ENCODE data around the gene TRIM46. TPM values are rescaled to one million over a fixed set of nuclear protein-coding genes. Genes with fewer than 3 reads are reported as not detected.

Gene TRIM46
- total RNA-seq, 1 experiment from 2014 or later = 18.4 TPM

Other genes with a start within 250 kb of the TRIM46 start
- gene PMVK, start 237.1 kb upstream of the TRIM46 start, total RNA-seq (2021) = 26.3 and 30.2 TPM in 2 replicates
- 21.6 and 22.5 TPM in 2 replicates for gene PBXIP1, start 217.8 kb upstream of the TRIM46 start, total RNA-seq (2021)
- 38.7 and 39.5 TPM in 2 replicates for gene PYGO2, start 212.1 kb upstream of the TRIM46 start, total RNA-seq (2021)
- 168 and 173 TPM in 2 replicates for gene SHC1, start 203.1 kb upstream of the TRIM46 start, total RNA-seq (2021)
- 279 and 283 TPM in 2 replicates for gene CKS1B, start 199.2 kb upstream of the TRIM46 start, total RNA-seq (2021)
- 97.0 and 102 TPM in 2 replicates for gene FLAD1, start 190.5 kb upstream of the TRIM46 start, total RNA-seq (2021)
- gene LENEP, start 180.3 kb upstream of the TRIM46 start, total RNA-seq (2021) = 1.4 and 2.8 TPM in 2 replicates
- 33.5 and 38.3 TPM in 2 replicates for gene ZBTB7B, start 171.0 kb upstream of the TRIM46 start, total RNA-seq (2021)
- gene DCST2, start 140.1 kb upstream of the TRIM46 start, total RNA-seq (2021) = 0.35 and 0.44 TPM in 2 replicates
- gene DCST1, start 140.0 kb upstream of the TRIM46 start, total RNA-seq (2021) = not detected in 2 replicates
- gene ADAM15, start 122.5 kb upstream of the TRIM46 start, total RNA-seq (2021) = 29.6 and 30.6 TPM in 2 replicates
- gene EFNA4, start 110.1 kb upstream of the TRIM46 start, total RNA-seq (2021) = 11.7 and 11.8 TPM in 2 replicates
- gene EFNA3, start 95.0 kb upstream of the TRIM46 start, total RNA-seq (2021) = 3.9 and 4.6 TPM in 2 replicates
- gene EFNA1, start 46.0 kb upstream of the TRIM46 start, total RNA-seq (2021) = 1.4 and 1.9 TPM in 2 replicates
- gene SLC50A1, start 38.0 kb upstream of the TRIM46 start, total RNA-seq (2021) = 24.9 and 26.0 TPM in 2 replicates
- 47.4 and 48.5 TPM in 2 replicates for gene DPM3, start 33.3 kb upstream of the TRIM46 start, total RNA-seq (2021)
- 149 and 152 TPM in 2 replicates for gene KRTCAP2, start 545 bp upstream of the TRIM46 start, total RNA-seq (2021)
- gene THBS3, start 34.0 kb downstream of the TRIM46 start, total RNA-seq (2021) = 5.0 and 5.9 TPM in 2 replicates
- gene MTX1, start 34.8 kb downstream of the TRIM46 start, total RNA-seq (2021) = 43.6 and 45.0 TPM in 2 replicates
- gene ENTREP3, start 81.6 kb downstream of the TRIM46 start, total RNA-seq (2021) = 40.8 and 41.0 TPM in 2 replicates
- 52.5 and 54.0 TPM in 2 replicates for gene SCAMP3, start 88.5 kb downstream of the TRIM46 start, total RNA-seq (2021)
- 77.5 and 81.5 TPM in 2 replicates for gene CLK2, start 99.7 kb downstream of the TRIM46 start, total RNA-seq (2021)
- 4.7 and 5.4 TPM in 2 replicates for gene HCN3, start 103.6 kb downstream of the TRIM46 start, total RNA-seq (2021)
- 0.13 TPM in 1 of 2 replicates, not detected in the other for gene PKLR, start 127.6 kb downstream of the TRIM46 start, total RNA-seq (2021)
- gene FDPS, start 135.0 kb downstream of the TRIM46 start, total RNA-seq (2021) = 271 and 273 TPM in 2 replicates
- gene RUSC1, start 147.0 kb downstream of the TRIM46 start, total RNA-seq (2021) = 66.9 and 70.8 TPM in 2 replicates

Measured in H9 (cell line).